Measurements from ENCODE around the gene ABHD2.

GRCh38 chr15:89117790-89118189 lies 29.5 kb downstream of the ABHD2 start:
- TF ChIP-seq, protein P1, sequence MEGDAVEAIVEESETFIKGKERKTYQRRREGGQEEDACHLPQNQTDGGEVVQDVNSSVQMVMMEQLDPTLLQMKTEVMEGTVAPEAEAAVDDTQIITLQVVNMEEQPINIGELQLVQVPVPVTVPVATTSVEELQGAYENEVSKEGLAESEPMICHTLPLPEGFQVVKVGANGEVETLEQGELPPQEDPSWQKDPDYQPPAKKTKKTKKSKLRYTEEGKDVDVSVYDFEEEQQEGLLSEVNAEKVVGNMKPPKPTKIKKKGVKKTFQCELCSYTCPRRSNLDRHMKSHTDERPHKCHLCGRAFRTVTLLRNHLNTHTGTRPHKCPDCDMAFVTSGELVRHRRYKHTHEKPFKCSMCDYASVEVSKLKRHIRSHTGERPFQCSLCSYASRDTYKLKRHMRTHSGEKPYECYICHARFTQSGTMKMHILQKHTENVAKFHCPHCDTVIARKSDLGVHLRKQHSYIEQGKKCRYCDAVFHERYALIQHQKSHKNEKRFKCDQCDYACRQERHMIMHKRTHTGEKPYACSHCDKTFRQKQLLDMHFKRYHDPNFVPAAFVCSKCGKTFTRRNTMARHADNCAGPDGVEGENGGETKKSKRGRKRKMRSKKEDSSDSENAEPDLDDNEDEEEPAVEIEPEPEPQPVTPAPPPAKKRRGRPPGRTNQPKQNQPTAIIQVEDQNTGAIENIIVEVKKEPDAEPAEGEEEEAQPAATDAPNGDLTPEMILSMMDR (IDR thresholded peaks at IDR 0.05; ENCODE audit: low read length), result no peak
- TF ChIP-seq EZH2 (optimal IDR thresholded peaks at IDR 0.05; ENCODE audit: low read depth, low read length), result no peak

All from MM.1S (cell line).